Neuron (in vitro differentiated cells): ENCODE data around the gene CEP57L1.
"Not testable (repeated sequence)": the region's sequence is repeated elsewhere in the genome, so short reads cannot be mapped to it uniquely, and the experiment has no call there.

Experiments
- H2AFZ ChIP-seq: one replicate; pipeline ENCODE4 v1.6.1; 2013; ENCODE audit warnings: low read depth, mild to moderate bottlenecking, inconsistent platforms, low read length, moderate library complexity
- H3K27me3 ChIP-seq: one replicate; pipeline ENCODE4 v1.6.1; 2013; ENCODE audit warnings: low read length; ENCODE audit not compliant: insufficient read depth
- H3K36me3 ChIP-seq: one replicate; pipeline ENCODE4 v1.6.1; 2013; ENCODE audit warnings: low read length; ENCODE audit not compliant: insufficient read depth
- H3K4me1 ChIP-seq: one replicate; pipeline ENCODE4 v1.6.1; 2013; ENCODE audit warnings: low read length; ENCODE audit not compliant: insufficient read depth
- H3K4me3 ChIP-seq: 2 replicates; pipeline ENCODE4 v1.5.1; 2013; ENCODE audit warnings: mild to moderate bottlenecking, low read length, moderate library complexity
- H3K9me3 ChIP-seq: one replicate; pipeline ENCODE4 v1.6.1; 2013; ENCODE audit warnings: low read length

Gene CEP57L1

DNA sequence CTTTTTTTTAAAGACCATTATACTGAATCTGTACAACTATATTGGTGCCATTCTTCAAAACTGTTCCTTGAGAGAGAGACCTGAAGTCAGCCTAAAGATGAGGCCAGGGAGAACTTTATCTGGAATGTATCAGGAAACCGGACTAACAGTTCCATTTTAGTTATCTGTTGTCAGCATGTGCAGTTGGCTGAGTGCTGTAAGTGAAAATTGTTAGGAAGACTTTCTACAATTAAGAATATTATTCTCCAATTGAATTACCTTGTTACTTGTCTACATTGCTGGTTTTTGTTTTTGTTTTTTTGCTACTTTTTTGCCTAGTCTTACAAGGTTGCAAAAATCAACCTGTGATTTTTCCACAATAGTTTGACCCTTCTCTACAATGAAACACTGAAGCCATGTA is 7.5 kb downstream of the CEP57L1 start:
- Histone ChIP-seq H3K4me1 (no peaks in the 10 kb centered on the region), H3K27me3 (no peaks in the 10 kb centered on the region), H3K4me3 (no peak overlapping the region), H3K9me3 (no peaks in the 10 kb centered on the region), H2AFZ (no peak overlapping the region), H3K36me3 (peaks cover 7% of the 10 kb centered on the region)

- Histone ChIP-seq H2AFZ (no peak overlapping the region), H3K4me1 (no peaks in the 10 kb centered on the region), H3K27me3 (no peaks in the 10 kb centered on the region), H3K4me3 (no peak overlapping the region), H3K9me3 (no peaks in the 10 kb centered on the region), H3K36me3 (peaks cover 7% of the 10 kb centered on the region)
Observed at GRCh38 chr6:109103942-109104341, 8.6 kb downstream of the CEP57L1 start.

GRCh38 chr6:109104512-109104911 is 9.2 kb downstream of the CEP57L1 start:
- Histone ChIP-seq H3K36me3 (peaks cover 7% of the 10 kb centered on the region), H2AFZ (no peak overlapping the region), H3K9me3 (no peaks in the 10 kb centered on the region), H3K4me1 (no peaks in the 10 kb centered on the region), H3K4me3 (no peak overlapping the region), H3K27me3 (no peaks in the 10 kb centered on the region)

DNA sequence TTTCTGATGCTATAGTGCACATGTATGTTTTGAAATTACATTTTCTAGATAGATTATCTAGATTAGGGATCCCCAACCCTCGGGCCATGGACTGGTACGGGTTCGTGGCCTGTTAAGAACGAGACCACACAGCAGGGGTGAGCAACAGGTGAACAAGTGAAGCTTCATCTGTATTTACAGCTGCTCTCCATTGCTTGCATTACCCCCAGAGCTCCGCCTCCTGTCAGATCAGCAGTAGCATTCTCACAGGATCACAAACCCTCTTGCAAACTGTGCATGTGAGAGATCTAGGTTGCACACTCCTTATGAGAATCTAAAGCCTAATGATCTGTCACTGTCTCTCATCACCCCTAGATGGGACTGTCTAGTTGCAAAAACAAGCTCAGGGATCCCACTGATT is 10.4 kb downstream of the CEP57L1 start:
- Histone ChIP-seq H3K9me3 (no peaks in the 10 kb centered on the region), H2AFZ (no peak overlapping the region), H3K27me3 (no peaks in the 10 kb centered on the region), H3K4me3 (no peak overlapping the region), H3K4me1 (no peaks in the 10 kb centered on the region), H3K36me3 (no peaks in the 10 kb centered on the region)

GRCh38 chr6:109109663-109110062 is 14.4 kb downstream of the CEP57L1 start:
- H3K9me3 ChIP-seq, H3K36me3 ChIP-seq, H3K27me3 ChIP-seq, H2AFZ ChIP-seq, H3K4me3 ChIP-seq, H3K4me1 ChIP-seq: not testable (repeated sequence)

DNA sequence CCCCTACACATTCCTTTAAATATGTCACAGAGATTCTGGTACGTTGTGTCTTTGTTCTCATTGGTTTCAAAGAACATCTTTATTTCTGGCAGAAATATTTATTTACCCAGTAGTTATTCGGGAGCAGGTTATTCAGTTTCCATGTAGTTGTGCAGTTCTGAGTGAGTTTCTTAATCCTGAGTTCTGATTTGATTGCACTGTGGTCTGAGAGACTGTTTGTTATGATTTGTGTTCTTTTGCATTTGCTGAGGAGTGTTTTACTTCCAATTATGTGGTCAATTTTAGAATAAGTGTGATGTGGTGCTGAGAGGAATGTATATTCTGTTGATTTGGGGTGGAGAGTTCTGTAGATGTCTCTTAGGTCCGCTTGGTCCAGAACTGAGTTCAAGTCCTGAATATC is 17.4 kb downstream of the CEP57L1 start:
- not testable (repeated sequence) for H3K4me3 ChIP-seq, H3K27me3 ChIP-seq, H2AFZ ChIP-seq, H3K36me3 ChIP-seq, H3K4me1 ChIP-seq, H3K9me3 ChIP-seq

DNA sequence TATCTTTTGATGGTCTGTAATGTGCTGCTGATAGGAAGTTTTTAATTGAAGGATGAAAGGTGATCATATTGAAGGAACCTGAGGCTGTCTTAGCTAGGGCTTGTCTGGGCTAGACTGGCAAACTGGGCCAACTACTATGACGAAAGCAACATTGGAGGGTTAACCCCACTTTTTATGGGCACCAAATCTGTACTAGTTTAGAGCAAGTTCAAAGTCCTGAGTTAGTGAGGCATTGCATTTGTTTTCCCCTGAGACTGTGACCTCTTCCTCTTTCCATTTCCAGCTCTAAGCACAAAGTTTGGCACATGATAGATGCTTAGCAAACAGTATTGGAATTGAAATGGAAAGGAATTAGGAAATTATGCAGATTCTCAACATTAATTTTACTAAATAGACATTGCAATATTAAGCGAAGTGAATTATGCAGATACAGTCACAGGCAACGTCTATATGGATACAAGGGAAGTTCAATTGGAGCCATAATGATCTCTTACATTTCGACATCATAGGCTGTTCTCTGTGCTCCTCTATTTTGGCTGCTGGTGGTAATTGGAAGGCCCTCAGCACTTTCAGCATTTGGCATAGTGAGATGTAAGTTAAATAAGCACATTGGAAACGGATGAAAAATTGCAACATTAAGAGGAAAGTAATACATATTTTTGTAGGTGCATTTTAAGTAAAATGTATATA is 22.2 kb downstream of the CEP57L1 start:
- no peaks in the 10 kb centered on the region for H3K27me3 ChIP-seq
- H2AFZ ChIP-seq = no peak overlapping the region
- no peak overlapping the region for H3K4me3 ChIP-seq
- H3K9me3 ChIP-seq = no peaks in the 10 kb centered on the region
- H3K4me1 ChIP-seq = peaks cover 6% of the 10 kb centered on the region
- no peaks in the 10 kb centered on the region for H3K36me3 ChIP-seq

- H3K9me3 ChIP-seq = no peaks in the 10 kb centered on the region
- H2AFZ ChIP-seq = no peak overlapping the region
- no peak overlapping the region for H3K4me3 ChIP-seq
Observed at GRCh38 chr6:109118337-109118736, 23.0 kb downstream of the CEP57L1 start.

GRCh38 chr6:109118871-109119354 is 23.6 kb downstream of the CEP57L1 start:
- H3K9me3 ChIP-seq = no peaks in the 10 kb centered on the region
- no peak overlapping the region for H2AFZ ChIP-seq
- H3K36me3 ChIP-seq = no peaks in the 10 kb centered on the region
- H3K27me3 ChIP-seq = no peaks in the 10 kb centered on the region
- peaks cover 6% of the 10 kb centered on the region for H3K4me1 ChIP-seq
- H3K4me3 ChIP-seq = no peak overlapping the region

More at GRCh38 chr6:109118337-109118736, 23.0 kb downstream of the CEP57L1 start:
- Histone ChIP-seq H3K27me3 (no peaks in the 10 kb centered on the region), H3K36me3 (no peaks in the 10 kb centered on the region), H3K4me1 (peaks cover 6% of the 10 kb centered on the region)

DNA sequence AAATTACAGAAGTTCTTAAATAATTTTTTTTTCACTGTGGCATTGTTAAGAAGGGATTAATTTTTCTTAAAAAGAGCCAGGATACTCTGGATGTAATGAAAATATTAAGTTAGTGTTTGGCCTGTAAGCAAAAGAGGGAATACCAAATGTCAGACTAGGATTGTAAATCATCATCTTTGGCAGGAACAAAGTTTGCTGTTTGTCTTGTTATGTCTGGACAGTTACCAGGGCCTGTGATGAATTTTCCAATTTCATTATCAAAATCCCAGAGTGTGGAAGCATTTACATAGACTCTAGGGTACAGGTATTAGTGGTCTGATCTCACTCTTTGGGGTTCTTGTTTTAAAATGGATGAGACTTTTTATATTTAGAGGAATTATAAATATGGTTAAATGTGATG is 26.1 kb downstream of the CEP57L1 start:
- no peak overlapping the region for H3K4me3 ChIP-seq
- H3K4me1 ChIP-seq = peaks cover 6% of the 10 kb centered on the region
- no peaks in the 10 kb centered on the region for H3K9me3 ChIP-seq
- no peaks in the 10 kb centered on the region for H3K27me3 ChIP-seq
- H3K36me3 ChIP-seq = no peaks in the 10 kb centered on the region
- H2AFZ ChIP-seq = no peak overlapping the region

- H3K27me3 ChIP-seq = no peaks in the 10 kb centered on the region
- H3K9me3 ChIP-seq = no peaks in the 10 kb centered on the region
- H2AFZ ChIP-seq = no peak overlapping the region
- H3K4me1 ChIP-seq = no peaks in the 10 kb centered on the region
- no peak overlapping the region for H3K4me3 ChIP-seq
- H3K36me3 ChIP-seq = no peaks in the 10 kb centered on the region
Observed at GRCh38 chr6:109124219-109124618, 28.9 kb downstream of the CEP57L1 start.

- Histone ChIP-seq H3K27me3 (no peaks in the 10 kb centered on the region), H3K4me1 (no peaks in the 10 kb centered on the region), H3K36me3 (peaks cover 2% of the 10 kb centered on the region), H3K4me3 (no peak overlapping the region), H3K9me3 (no peaks in the 10 kb centered on the region), H2AFZ (no peak overlapping the region)
Observed at GRCh38 chr6:109125504-109125903, 30.2 kb downstream of the CEP57L1 start.

DNA sequence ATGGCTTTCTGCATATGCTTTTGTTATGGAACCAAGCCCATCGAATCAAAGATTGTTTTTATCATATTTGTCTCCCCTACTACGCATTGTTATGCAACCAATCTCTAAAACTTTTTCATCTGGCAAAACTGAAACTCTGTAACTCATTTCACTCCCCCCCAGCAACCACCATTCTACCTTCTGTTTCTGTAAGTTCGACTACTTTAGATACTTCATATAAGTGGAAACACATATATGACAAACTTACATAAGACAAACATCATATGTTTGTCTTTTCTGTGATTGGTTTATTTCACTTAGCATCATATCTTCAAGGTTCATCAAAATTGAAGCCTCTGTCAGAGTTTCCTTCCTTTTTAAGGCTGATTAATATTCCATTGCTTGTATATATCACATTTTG is 34.8 kb downstream of the CEP57L1 start:
- Histone ChIP-seq H3K27me3 (no peaks in the 10 kb centered on the region), H3K4me1 (no peaks in the 10 kb centered on the region), H2AFZ (no peak overlapping the region), H3K36me3 (peaks cover 2% of the 10 kb centered on the region), H3K4me3 (no peak overlapping the region), H3K9me3 (peaks cover 3% of the 10 kb centered on the region)

DNA sequence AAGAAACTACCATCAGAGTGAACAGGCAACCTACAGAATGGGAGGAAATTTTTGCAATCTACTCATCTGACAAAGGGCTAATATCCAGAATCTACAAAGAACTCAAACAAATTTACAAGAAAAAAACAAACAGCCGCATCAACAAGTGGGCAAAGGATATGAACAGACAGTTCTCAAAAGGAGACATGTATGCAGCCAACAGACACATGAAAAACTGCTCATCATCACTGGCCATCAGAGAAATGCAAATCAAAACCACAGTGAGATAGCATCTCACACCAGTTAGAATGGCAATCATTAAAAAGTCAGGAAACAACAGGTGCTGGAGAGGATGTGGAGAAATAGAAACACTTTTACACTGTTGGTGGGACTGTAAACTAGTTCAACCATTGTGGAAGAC is 40.3 kb downstream of the CEP57L1 start:
- H3K4me3 ChIP-seq, H3K36me3 ChIP-seq, H2AFZ ChIP-seq, H3K9me3 ChIP-seq, H3K4me1 ChIP-seq, H3K27me3 ChIP-seq: not testable (repeated sequence)
